ENCODE results near the gene IDUA. TPM values are rescaled to one million over a fixed set of nuclear protein-coding genes. Genes with fewer than 3 reads are reported as not detected.

IDUA gene
- total RNA-seq, 6 experiments from 2014 or later = 20.9 to 40.3 (median 23.3) TPM

DNA sequence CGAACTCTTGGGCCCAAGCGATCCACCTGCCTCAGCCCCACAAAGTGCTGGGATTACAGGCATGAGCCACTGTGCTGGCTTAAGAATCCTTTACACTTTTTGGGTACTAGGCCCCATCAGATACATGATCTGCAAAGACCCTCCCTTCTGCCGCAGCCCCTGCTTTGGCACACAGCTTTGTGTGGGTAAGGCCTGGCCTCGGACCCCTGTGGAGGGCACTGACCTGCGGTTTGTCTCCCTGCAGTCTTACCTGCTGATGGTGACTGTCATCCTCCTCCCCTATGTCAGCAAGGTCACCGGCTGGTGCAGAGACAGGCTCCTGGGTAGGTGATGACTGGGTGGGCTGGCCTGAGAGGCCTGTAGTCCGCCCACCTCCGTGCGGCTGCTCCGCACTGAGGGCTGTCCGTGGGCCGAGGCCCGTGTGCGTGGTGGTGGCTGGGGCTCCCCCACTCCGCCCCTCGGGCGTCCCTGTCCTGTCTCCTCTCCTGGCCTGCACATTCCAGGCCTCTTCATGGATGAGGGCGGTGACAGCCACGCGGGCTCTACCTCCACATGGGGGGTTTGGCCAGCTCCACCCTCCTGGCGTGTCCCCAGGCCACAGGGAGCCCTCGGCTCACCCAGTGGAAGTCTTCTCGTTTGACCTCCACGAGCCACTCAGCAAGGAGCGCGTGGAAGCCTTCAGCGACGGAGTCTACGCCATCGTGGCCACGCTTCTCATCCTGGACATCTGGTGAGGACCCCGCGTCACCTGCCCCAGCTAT lies 31.5 kb upstream of the IDUA start:
- TF ChIP-seq, protein P1, sequence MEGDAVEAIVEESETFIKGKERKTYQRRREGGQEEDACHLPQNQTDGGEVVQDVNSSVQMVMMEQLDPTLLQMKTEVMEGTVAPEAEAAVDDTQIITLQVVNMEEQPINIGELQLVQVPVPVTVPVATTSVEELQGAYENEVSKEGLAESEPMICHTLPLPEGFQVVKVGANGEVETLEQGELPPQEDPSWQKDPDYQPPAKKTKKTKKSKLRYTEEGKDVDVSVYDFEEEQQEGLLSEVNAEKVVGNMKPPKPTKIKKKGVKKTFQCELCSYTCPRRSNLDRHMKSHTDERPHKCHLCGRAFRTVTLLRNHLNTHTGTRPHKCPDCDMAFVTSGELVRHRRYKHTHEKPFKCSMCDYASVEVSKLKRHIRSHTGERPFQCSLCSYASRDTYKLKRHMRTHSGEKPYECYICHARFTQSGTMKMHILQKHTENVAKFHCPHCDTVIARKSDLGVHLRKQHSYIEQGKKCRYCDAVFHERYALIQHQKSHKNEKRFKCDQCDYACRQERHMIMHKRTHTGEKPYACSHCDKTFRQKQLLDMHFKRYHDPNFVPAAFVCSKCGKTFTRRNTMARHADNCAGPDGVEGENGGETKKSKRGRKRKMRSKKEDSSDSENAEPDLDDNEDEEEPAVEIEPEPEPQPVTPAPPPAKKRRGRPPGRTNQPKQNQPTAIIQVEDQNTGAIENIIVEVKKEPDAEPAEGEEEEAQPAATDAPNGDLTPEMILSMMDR (IDR thresholded peaks at IDR 0.05) = no peak
- Mint-ChIP-seq H3K27ac (no peak overlapping the region), H3K4me1 (ENCODE audit: low read depth) (no peaks in the 10 kb centered on the region), H3K36me3 (ENCODE audit: low read depth) (peaks cover 8% of the 10 kb centered on the region; the same call in 1 of the 2 replicates), H3K4me3 (no peak overlapping the region), H3K27me3 (ENCODE audit: insufficient read depth) (peaks cover 4% of the 10 kb centered on the region), H3K9me3 (no peaks in the 10 kb centered on the region)
- no peak for DNase-seq

DNA sequence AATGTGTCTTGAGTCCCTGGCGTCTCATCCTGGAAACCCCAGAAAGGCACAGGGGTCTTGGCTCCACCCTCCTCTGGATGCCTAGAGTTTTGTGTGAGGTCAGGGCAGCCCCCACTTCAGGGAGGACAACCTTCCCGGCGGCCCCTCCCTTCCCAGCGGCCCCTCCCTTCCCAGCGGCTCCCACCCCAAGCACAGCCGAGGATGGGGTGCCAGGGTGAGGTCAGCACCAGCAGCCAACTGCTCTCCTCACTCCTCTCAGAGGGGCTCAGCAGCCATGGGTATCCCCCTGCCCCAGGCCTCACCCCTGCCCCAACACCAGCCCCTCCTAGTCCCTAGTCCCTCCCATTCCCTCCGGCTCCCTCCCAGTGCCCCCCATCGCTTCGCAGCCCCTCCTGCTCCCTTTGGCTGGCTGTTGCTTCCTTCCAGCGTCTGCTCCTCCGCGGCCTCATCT lies 30.9 kb upstream of the IDUA start:
- no peak for DNase-seq
- Mint-ChIP-seq H3K4me1 (ENCODE audit: low read depth) (no peaks in the 10 kb centered on the region), H3K27me3 (ENCODE audit: insufficient read depth) (peaks cover 4% of the 10 kb centered on the region), H3K9me3 (no peaks in the 10 kb centered on the region), H3K27ac (no peak overlapping the region), H3K36me3 (ENCODE audit: low read depth) (peaks cover 8% of the 10 kb centered on the region; the same call in 1 of the 2 replicates), H3K4me3 (no peak overlapping the region)
- TF ChIP-seq, protein P1 (IDR thresholded peaks at IDR 0.05) = no peak

DNA sequence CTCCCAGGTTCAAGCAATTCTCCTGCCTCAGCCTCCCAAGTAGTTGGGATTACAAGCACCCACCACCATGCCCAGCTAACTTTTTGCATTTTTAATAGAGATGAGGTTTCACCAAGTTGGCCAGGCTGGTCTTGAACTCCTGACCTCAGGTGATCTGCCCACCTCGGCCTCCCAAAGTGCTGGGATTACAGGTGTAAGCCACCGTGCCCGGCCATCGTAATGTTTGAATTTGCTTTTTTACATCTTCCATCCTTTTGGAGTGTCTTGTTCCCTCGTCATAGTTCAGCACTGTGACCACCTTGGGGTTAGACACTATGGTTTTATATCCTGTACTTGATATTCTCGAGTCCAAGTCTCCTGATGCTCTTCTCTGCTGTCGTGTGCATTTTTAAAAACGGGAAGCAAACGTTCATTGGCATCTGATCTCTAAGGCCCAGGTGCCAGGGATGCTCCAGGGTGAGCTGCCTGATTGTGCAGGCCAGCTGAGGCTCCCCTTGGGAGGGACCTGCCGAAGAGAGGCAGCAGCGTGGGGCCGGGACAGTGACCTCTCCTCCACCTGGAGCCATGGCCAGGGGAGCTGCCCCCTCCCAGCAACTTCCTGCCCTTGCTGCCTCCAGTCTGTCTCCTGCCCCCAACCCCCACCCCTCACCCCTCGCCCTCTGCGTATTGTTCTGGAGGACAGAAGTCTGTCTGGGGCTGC lies 30.2 kb upstream of the IDUA start:
- peaks cover 4% of the 10 kb centered on the region for H3K27me3 Mint-ChIP-seq (ENCODE audit: insufficient read depth)
- H3K9me3 Mint-ChIP-seq = no peaks in the 10 kb centered on the region
- TF ChIP-seq, protein P1 (IDR thresholded peaks at IDR 0.05) = no peak
- DNase-seq = no peak
- no peaks in the 10 kb centered on the region for H3K4me1 Mint-ChIP-seq (ENCODE audit: low read depth)
- peaks cover 8% of the 10 kb centered on the region; the same call in 1 of the 2 replicates for H3K36me3 Mint-ChIP-seq (ENCODE audit: low read depth)
- H3K27ac Mint-ChIP-seq = peak overlapping the region; percentile 20; the same call in 1 of the 2 replicates
- H3K4me3 Mint-ChIP-seq = no peak overlapping the region

DNA sequence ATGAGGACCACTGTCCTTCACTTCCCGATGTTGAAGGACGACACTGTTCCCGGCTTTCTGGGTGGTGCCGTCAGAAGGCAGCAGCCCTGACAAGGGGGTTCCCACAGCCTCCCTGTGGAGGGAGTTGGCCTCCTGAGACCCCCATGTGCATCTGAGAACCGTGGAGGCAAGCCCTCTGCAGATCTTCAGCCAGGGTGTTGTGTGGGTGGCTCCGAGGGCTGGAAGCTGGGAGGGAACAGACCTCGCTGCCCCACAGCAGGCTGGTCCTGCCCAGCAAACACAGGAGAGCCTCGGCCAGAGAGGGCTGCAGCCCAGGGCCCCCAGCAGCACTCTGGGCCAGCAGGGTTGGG lies 29.6 kb upstream of the IDUA start:
- H3K36me3 Mint-ChIP-seq (ENCODE audit: low read depth) = peaks cover 8% of the 10 kb centered on the region; the same call in 1 of the 2 replicates
- H3K9me3 Mint-ChIP-seq = no peaks in the 10 kb centered on the region
- DNase-seq = no peak
- no peak overlapping the region for H3K27ac Mint-ChIP-seq
- H3K4me1 Mint-ChIP-seq (ENCODE audit: low read depth) = no peaks in the 10 kb centered on the region
- TF ChIP-seq, protein P1 (IDR thresholded peaks at IDR 0.05) = no peak
- no peak overlapping the region for H3K4me3 Mint-ChIP-seq
- H3K27me3 Mint-ChIP-seq (ENCODE audit: insufficient read depth) = peaks cover 6% of the 10 kb centered on the region

DNA sequence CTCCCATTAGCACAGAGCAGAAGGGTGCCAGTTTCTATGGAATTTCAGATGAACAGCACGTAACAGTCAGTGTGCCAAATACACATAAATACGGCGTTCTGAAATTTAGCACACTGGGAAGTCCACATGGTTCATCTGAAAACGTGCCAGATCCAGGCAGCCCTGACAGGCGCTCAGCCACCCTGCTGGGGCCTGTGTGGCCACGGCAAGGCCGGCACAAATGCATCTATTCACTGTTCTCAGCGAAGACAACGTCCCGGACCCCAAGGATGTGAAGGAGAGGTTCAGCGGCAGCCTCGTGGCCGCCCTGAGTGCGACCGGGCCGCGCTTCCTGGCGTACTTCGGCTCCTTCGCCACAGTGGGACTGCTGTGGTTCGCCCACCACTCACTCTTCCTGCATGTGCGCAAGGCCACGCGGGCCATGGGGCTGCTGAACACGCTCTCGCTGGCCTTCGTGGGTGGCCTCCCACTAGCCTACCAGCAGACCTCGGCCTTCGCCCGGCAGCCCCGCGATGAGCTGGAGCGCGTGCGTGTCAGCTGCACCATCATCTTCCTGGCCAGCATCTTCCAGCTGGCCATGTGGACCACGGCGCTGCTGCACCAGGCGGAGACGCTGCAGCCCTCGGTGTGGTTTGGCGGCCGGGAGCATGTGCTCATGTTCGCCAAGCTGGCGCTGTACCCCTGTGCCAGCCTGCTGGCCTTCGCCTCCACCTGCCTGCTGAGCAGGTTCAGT lies 29.1 kb upstream of the IDUA start:
- Mint-ChIP-seq H3K27me3 (ENCODE audit: insufficient read depth) (peaks cover 6% of the 10 kb centered on the region), H3K4me1 (ENCODE audit: low read depth) (no peaks in the 10 kb centered on the region), H3K27ac (no peak overlapping the region), H3K9me3 (no peaks in the 10 kb centered on the region), H3K36me3 (ENCODE audit: low read depth) (peaks cover 8% of the 10 kb centered on the region; the same call in 1 of the 2 replicates), H3K4me3 (no peak overlapping the region)
- TF ChIP-seq, protein P1 (IDR thresholded peaks at IDR 0.05) = no peak
- no peak for DNase-seq

Data from HFFc6 (cell line).